Stimulated activated CD4-positive, alpha-beta T cell treated with anti-CD3 and anti-CD28 coated beads, Interleukin-2, amount 100 ng/mL, for 48 hours (primary cell): ENCODE data around the gene TM2D3.

Source experiments
- DNase-seq, 2 donors: peaks; one replicate each; pipeline ENCODE4 v3.0.0-alpha.2; 2020

The TM2D3 gene

GRCh38 chr15:101652098-101652785, at the start of gene TM2D3:
Gene TM2D3 (minus strand): TSS chr15:101652381. CDS start chr15:101652361, 20 bp downstream.
- peak; percentile 91 to 94 for DNase-seq

- no peak for DNase-seq
Measured at GRCh38 chr15:101698314-101698713, 46.1 kb upstream of the TM2D3 start.

- DNase-seq = no peak
Measured at GRCh38 chr15:101697488-101697887, 45.3 kb upstream of the TM2D3 start.

GRCh38 chr15:101696829-101697228, 44.6 kb upstream of the TM2D3 start:
- DNase-seq = no peak

- DNase-seq = no peak
Measured at GRCh38 chr15:101694261-101694660, 42.1 kb upstream of the TM2D3 start.

- DNase-seq = no peak
Measured at GRCh38 chr15:101692801-101693598, 40.8 kb upstream of the TM2D3 start.

- peak; percentile 9 to 14 for DNase-seq
Measured at GRCh38 chr15:101689901-101690300, 37.7 kb upstream of the TM2D3 start.

GRCh38 chr15:101686718-101687117, 34.5 kb upstream of the TM2D3 start:
- no peak for DNase-seq

- no peak for DNase-seq
Measured at GRCh38 chr15:101684877-101685276, 32.7 kb upstream of the TM2D3 start.

GRCh38 chr15:101684384-101684783, 32.2 kb upstream of the TM2D3 start:
- no peak for DNase-seq

- DNase-seq = no peak
Measured at GRCh38 chr15:101679806-101680205, 27.6 kb upstream of the TM2D3 start.

- no peak for DNase-seq
Measured at GRCh38 chr15:101676921-101677329, 24.7 kb upstream of the TM2D3 start.

GRCh38 chr15:101675796-101676582, 23.8 kb upstream of the TM2D3 start:
- DNase-seq = no peak

- no peak for DNase-seq
Measured at GRCh38 chr15:101675015-101675414, 22.8 kb upstream of the TM2D3 start.

GRCh38 chr15:101672298-101672697, 20.1 kb upstream of the TM2D3 start:
- no peak for DNase-seq

- no peak for DNase-seq
Measured at GRCh38 chr15:101669744-101670143, 17.6 kb upstream of the TM2D3 start.

- DNase-seq = no peak
Measured at GRCh38 chr15:101667881-101668280, 15.7 kb upstream of the TM2D3 start.

- DNase-seq = no peak
Measured at GRCh38 chr15:101664303-101664913, 12.2 kb upstream of the TM2D3 start.

- no peak for DNase-seq
Measured at GRCh38 chr15:101662203-101662602, 10.0 kb upstream of the TM2D3 start.

GRCh38 chr15:101660005-101660404, 7.8 kb upstream of the TM2D3 start:
- DNase-seq = no peak

- no peak for DNase-seq
Measured at GRCh38 chr15:101657968-101658784, 6.0 kb upstream of the TM2D3 start.

GRCh38 chr15:101657171-101657570, 5.0 kb upstream of the TM2D3 start:
- no peak for DNase-seq
